ENCODE results near the gene TBC1D1. TPM values are rescaled to one million over a fixed set of nuclear protein-coding genes. Genes with fewer than 3 reads are reported as not detected.

TBC1D1 gene
- total RNA-seq, 1 donor = 66.6 TPM

GRCh38 chr4:38040619-38041018 is 149.7 kb downstream of the TBC1D1 start:
- no peak for TF ChIP-seq CTCF (IDR thresholded peaks at IDR 0.05; ENCODE audit: extremely low read depth, low read depth, low read length)
- Histone ChIP-seq H2AFZ (ENCODE audit: low read length) (no peak overlapping the region), H3K4me1 (ENCODE audit: insufficient read depth, low read length) (no peaks in the 10 kb centered on the region), H4K20me1 (ENCODE audit: insufficient read depth, low read length) (no peaks in the 10 kb centered on the region), H3K4me2 (ENCODE audit: insufficient read depth, low read length) (no peak overlapping the region), H3K4me3 (ENCODE audit: insufficient read depth, low read length) (no peak overlapping the region), H3K9me3 (ENCODE audit: low read depth, low read length) (no peaks in the 10 kb centered on the region), H3K79me2 (ENCODE audit: insufficient read depth, low read length) (no peaks in the 10 kb centered on the region), H3K36me3 (ENCODE audit: insufficient read depth, low read length) (peaks cover 34% of the 10 kb centered on the region), H3K27me3 (ENCODE audit: insufficient read depth, low read length) (no peaks in the 10 kb centered on the region), H3K27ac (ENCODE audit: low read depth, low read length) (no peak overlapping the region)
- no peak for DNase-seq (ENCODE audit: insufficient read length, low spot score, missing footprints)

GRCh38 chr4:38044060-38044459 is 153.2 kb downstream of the TBC1D1 start:
- H2AFZ ChIP-seq (ENCODE audit: low read length) = no peak overlapping the region
- no peak overlapping the region for H3K4me3 ChIP-seq (ENCODE audit: insufficient read depth, low read length)
- no peaks in the 10 kb centered on the region for H3K27me3 ChIP-seq (ENCODE audit: insufficient read depth, low read length)
- H3K4me1 ChIP-seq (ENCODE audit: insufficient read depth, low read length) = no peaks in the 10 kb centered on the region
- H3K36me3 ChIP-seq (ENCODE audit: insufficient read depth, low read length) = peaks cover 31% of the 10 kb centered on the region
- H3K79me2 ChIP-seq (ENCODE audit: insufficient read depth, low read length) = no peaks in the 10 kb centered on the region
- no peaks in the 10 kb centered on the region for H3K9me3 ChIP-seq (ENCODE audit: low read depth, low read length)
- H4K20me1 ChIP-seq (ENCODE audit: insufficient read depth, low read length) = no peaks in the 10 kb centered on the region
- no peak overlapping the region for H3K4me2 ChIP-seq (ENCODE audit: insufficient read depth, low read length)
- no peak for TF ChIP-seq CTCF (IDR thresholded peaks at IDR 0.05; ENCODE audit: extremely low read depth, low read depth, low read length)
- DNase-seq (ENCODE audit: insufficient read length, low spot score, missing footprints) = no peak
- H3K27ac ChIP-seq (ENCODE audit: low read depth, low read length) = no peak overlapping the region

- no peak overlapping the region for H3K4me2 ChIP-seq (ENCODE audit: insufficient read depth, low read length)
- no peak overlapping the region for H3K27ac ChIP-seq (ENCODE audit: low read depth, low read length)
- H3K9me3 ChIP-seq (ENCODE audit: low read depth, low read length) = no peaks in the 10 kb centered on the region
- no peaks in the 10 kb centered on the region for H3K27me3 ChIP-seq (ENCODE audit: insufficient read depth, low read length)
- no peak overlapping the region for H2AFZ ChIP-seq (ENCODE audit: low read length)
- DNase-seq (ENCODE audit: insufficient read length, low spot score, missing footprints) = no peak
- no peak overlapping the region for H3K4me3 ChIP-seq (ENCODE audit: insufficient read depth, low read length)
- no peaks in the 10 kb centered on the region for H3K79me2 ChIP-seq (ENCODE audit: insufficient read depth, low read length)
- H4K20me1 ChIP-seq (ENCODE audit: insufficient read depth, low read length) = no peaks in the 10 kb centered on the region
- no peak for TF ChIP-seq CTCF (IDR thresholded peaks at IDR 0.05; ENCODE audit: extremely low read depth, low read depth, low read length)
- no peaks in the 10 kb centered on the region for H3K4me1 ChIP-seq (ENCODE audit: insufficient read depth, low read length)
- H3K36me3 ChIP-seq (ENCODE audit: insufficient read depth, low read length) = peaks cover 35% of the 10 kb centered on the region
Measured at GRCh38 chr4:38045289-38045988, 154.6 kb downstream of the TBC1D1 start.

- peaks cover 32% of the 10 kb centered on the region for H3K36me3 ChIP-seq (ENCODE audit: insufficient read depth, low read length)
- no peak overlapping the region for H3K4me3 ChIP-seq (ENCODE audit: insufficient read depth, low read length)
- H3K27me3 ChIP-seq (ENCODE audit: insufficient read depth, low read length) = no peaks in the 10 kb centered on the region
- TF ChIP-seq CTCF (IDR thresholded peaks at IDR 0.05; ENCODE audit: extremely low read depth, low read depth, low read length) = no peak
- H3K27ac ChIP-seq (ENCODE audit: low read depth, low read length) = no peak overlapping the region
- H3K79me2 ChIP-seq (ENCODE audit: insufficient read depth, low read length) = peaks cover 2% of the 10 kb centered on the region
- H3K4me2 ChIP-seq (ENCODE audit: insufficient read depth, low read length) = no peak overlapping the region
- no peak overlapping the region for H2AFZ ChIP-seq (ENCODE audit: low read length)
- H4K20me1 ChIP-seq (ENCODE audit: insufficient read depth, low read length) = no peaks in the 10 kb centered on the region
- no peaks in the 10 kb centered on the region for H3K9me3 ChIP-seq (ENCODE audit: low read depth, low read length)
- no peak for DNase-seq (ENCODE audit: insufficient read length, low spot score, missing footprints)
- H3K4me1 ChIP-seq (ENCODE audit: insufficient read depth, low read length) = no peaks in the 10 kb centered on the region
Measured at GRCh38 chr4:38046727-38047489, 156.0 kb downstream of the TBC1D1 start.

All from osteoblast (primary cell).